WERI-Rb-1 (cell line): ENCODE results near the gene FRMD4A.
A peak's percentile ranks its signal among the peaks of the same experiment; 100 is the strongest.
"Not testable (repeated sequence)": the region's sequence is repeated elsewhere in the genome, so short reads cannot be mapped to it uniquely, and the experiment has no call there.

Experiments used
- DNase-seq: peaks from one replicate; pipeline ENCODE4 v3.0.0-alpha.2; 2020
- H3K27ac ChIP-seq: fragments of 250-450 bp; sonication (Bioruptor Pico); 2 replicates; pipeline ENCODE4 v1.5.1; 2020; ENCODE audit warnings: mild to moderate bottlenecking, moderate library complexity
- H3K27me3 ChIP-seq: fragments of 250-450 bp; sonication (Bioruptor Pico); 2 replicates; pipeline ENCODE4 v1.5.1; 2021; ENCODE audit warnings: mild to moderate bottlenecking, low read depth, moderate library complexity; ENCODE audit not compliant: insufficient read depth, severe bottlenecking
- H3K36me3 ChIP-seq: fragments of 250-450 bp; sonication (Bioruptor Pico); 2 replicates; pipeline ENCODE4 v1.5.1; 2020; ENCODE audit warnings: mild to moderate bottlenecking, moderate library complexity
- H3K4me3 ChIP-seq: 2 replicates; pipeline ENCODE4 v1.5.1; 2011; ENCODE audit warnings: low read depth, mild to moderate bottlenecking, control low read depth, low read length
- H3K9me3 ChIP-seq: fragments of 250-450 bp; sonication (Bioruptor Pico); 2 replicates; pipeline ENCODE4 v1.5.1; 2021; ENCODE audit warnings: mild to moderate bottlenecking, moderate library complexity; ENCODE audit not compliant: severe bottlenecking
- CTCF ChIP-seq: IDR thresholded peaks from 2 replicates; pipeline ENCODE4 v1.5.1; 2011; ENCODE audit warnings: low read depth, mild to moderate bottlenecking, control low read depth, inconsistent platforms, low read length

FRMD4A gene

GRCh38 chr10:14244147-14244546 is 86.6 kb downstream of the FRMD4A start:
- no peak overlapping the region for H3K4me3 ChIP-seq
- peak; percentile 32 for DNase-seq
- no peaks in the 10 kb centered on the region for H3K36me3 ChIP-seq
- no peaks in the 10 kb centered on the region for H3K9me3 ChIP-seq
- no peaks in the 10 kb centered on the region for H3K27me3 ChIP-seq
- no peak overlapping the region for H3K27ac ChIP-seq
- TF ChIP-seq CTCF = peak; percentile 26; the same call in 1 of the 2 replicates

GRCh38 chr10:14243221-14243620 is 87.5 kb downstream of the FRMD4A start:
- TF ChIP-seq CTCF = no peak
- Histone ChIP-seq H3K27me3 (no peaks in the 10 kb centered on the region), H3K9me3 (no peaks in the 10 kb centered on the region), H3K4me3 (no peak overlapping the region), H3K36me3 (no peaks in the 10 kb centered on the region), H3K27ac (no peak overlapping the region)
- no peak for DNase-seq

GRCh38 chr10:14241196-14241595 is 89.5 kb downstream of the FRMD4A start:
- H3K4me3 ChIP-seq = no peak overlapping the region
- DNase-seq = no peak
- H3K27me3 ChIP-seq = no peaks in the 10 kb centered on the region
- TF ChIP-seq CTCF = no peak
- no peaks in the 10 kb centered on the region for H3K9me3 ChIP-seq
- H3K36me3 ChIP-seq = no peaks in the 10 kb centered on the region
- H3K27ac ChIP-seq = no peak overlapping the region

GRCh38 chr10:14240253-14241189 is 90.2 kb downstream of the FRMD4A start:
- Histone ChIP-seq H3K36me3 (no peaks in the 10 kb centered on the region), H3K27me3 (no peaks in the 10 kb centered on the region), H3K27ac (no peak overlapping the region), H3K4me3 (no peak overlapping the region), H3K9me3 (no peaks in the 10 kb centered on the region)
- no peak for TF ChIP-seq CTCF
- no peak for DNase-seq

GRCh38 chr10:14238659-14239058 is 92.1 kb downstream of the FRMD4A start:
- H3K4me3 ChIP-seq, H3K27ac ChIP-seq, H3K36me3 ChIP-seq, H3K9me3 ChIP-seq, DNase-seq, H3K27me3 ChIP-seq: not testable (repeated sequence)

GRCh38 chr10:14236341-14236740 is 94.4 kb downstream of the FRMD4A start:
- Histone ChIP-seq H3K4me3 (no peak overlapping the region), H3K27ac (no peak overlapping the region), H3K36me3 (no peaks in the 10 kb centered on the region), H3K9me3 (no peaks in the 10 kb centered on the region), H3K27me3 (no peaks in the 10 kb centered on the region)
- TF ChIP-seq CTCF = no peak
- DNase-seq = no peak
